GM19239 (cell line): ENCODE results near the gene BIRC7.

Experiments used
- DNase-seq: peaks from one replicate; pipeline ENCODE4 v3.0.0; 2011; ENCODE audit warnings: low spot score; ENCODE audit not compliant: insufficient read length
- FAIRE-seq: peaks from 2 replicates; lab custom pipeline; 2011; peaks lifted over from hg19 to GRCh38; lab: Jason Lieb, UNC

The BIRC7 gene

GRCh38 chr20:63277466-63278272, 42.0 kb downstream of the BIRC7 start:
- DNase-seq = no peak
- no peak for FAIRE-seq

- FAIRE-seq (no peak), DNase-seq (no peak)
These were observed 43.0 kb downstream of the BIRC7 start for GRCh38 chr20:63278661-63279060.

DNA sequence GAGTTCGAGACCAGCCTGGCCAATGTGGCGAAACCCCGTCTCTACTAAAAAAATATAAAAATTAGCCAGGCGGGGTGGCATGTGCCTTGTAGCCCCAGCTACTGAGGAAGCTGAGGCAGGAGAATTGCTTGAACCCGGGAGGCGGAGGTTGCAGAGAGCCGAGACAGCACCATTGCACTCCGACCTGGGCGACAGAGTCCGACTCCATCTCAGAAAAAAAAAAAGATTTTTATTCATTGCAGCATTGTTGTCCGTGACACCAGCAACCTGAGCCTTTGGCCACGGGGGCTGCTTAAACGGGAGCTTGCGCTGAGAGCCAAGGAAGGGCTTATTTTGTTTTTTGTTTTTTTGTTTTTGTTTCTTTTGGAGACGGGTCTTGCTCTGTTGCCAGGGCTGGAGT, 44.2 kb downstream of the BIRC7 start:
- no peak for DNase-seq
- no peak for FAIRE-seq

GRCh38 chr20:63280371-63280770, 44.7 kb downstream of the BIRC7 start:
- DNase-seq = no peak
- no peak for FAIRE-seq

- FAIRE-seq = no peak
- no peak for DNase-seq
These were observed 45.3 kb downstream of the BIRC7 start for GRCh38 chr20:63280929-63281545.

- DNase-seq (no peak), FAIRE-seq (no peak)
These were observed 46.3 kb downstream of the BIRC7 start for GRCh38 chr20:63281742-63282665.

DNA sequence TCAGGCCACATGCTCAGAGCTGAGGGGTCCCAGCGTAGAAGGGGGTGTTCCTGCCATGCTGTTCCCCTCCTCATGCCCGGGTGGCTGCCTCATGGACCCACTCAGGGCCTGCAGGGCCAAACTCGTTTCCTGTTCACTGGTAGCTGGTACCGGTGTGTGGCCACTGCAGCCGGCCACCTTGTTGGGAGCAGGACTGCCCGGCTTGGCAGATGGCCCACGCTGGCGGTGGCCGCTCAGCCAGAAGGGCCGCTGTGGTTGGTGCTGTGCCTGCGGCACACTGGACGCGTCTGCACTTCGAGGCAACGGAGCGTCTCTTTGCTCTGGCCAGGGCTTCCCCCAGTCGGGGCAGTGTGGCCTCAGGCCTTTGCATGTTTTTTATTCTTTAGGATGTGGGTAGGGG, 47.2 kb downstream of the BIRC7 start:
- no peak for DNase-seq
- FAIRE-seq = no peak

DNA sequence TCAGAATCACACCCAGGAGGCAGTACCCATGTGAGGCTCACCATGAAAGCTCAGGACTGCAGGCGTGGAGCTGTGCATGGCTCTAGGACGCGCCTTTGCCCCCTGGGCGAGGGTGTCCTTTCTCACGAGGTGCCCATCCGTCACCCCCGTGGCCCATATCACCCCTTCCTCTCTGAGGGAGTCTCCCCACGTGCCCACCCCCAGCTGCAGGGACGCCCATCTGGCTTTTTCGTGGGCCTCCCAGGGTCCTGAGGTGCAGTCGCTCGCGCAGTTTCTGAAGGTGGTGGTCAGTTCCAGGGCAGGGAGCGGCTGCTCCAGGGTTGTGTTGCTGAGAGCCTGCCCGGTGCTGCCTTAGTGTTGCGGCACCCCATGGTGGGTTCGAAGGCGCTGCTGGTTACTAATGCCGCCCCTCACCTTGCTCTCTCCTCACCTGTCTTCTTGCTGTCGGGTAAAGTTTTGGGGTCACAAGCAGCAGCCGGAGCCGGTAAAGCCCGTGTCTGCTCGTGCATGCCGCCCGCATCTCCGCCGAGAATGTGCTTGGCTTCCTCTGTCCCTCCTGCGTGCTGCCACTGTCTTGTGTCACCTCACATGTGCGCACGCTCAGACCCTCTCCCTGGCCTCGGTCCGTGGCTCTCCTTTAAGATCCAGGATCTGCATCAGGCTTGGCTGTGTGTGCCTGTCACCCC, 47.8 kb downstream of the BIRC7 start:
- FAIRE-seq (no peak), DNase-seq (no peak)

- DNase-seq = no peak
- FAIRE-seq = no peak
These were observed 48.4 kb downstream of the BIRC7 start for GRCh38 chr20:63284083-63284440.

DNA sequence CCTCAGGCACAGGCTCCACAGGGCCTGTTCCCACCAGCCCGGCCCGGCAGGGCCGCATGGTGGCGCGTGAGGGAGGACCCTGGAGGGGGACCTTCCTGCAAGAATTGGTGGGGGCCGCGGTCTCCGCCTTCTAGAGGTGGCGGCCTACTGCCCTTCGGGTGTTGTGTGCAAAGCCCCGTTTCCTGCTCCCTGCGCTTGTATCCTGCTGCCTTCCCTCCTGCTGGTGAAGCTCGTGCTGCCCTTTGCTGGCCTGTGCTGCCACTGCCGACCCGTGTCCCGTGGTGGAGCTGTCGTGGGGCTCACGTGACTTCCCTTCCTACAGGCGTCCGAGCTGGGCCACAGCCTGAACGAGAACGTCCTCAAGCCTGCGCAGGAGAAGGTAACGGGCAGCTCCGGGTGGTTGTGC, 48.8 kb downstream of the BIRC7 start:
- FAIRE-seq (no peak), DNase-seq (no peak)

DNA sequence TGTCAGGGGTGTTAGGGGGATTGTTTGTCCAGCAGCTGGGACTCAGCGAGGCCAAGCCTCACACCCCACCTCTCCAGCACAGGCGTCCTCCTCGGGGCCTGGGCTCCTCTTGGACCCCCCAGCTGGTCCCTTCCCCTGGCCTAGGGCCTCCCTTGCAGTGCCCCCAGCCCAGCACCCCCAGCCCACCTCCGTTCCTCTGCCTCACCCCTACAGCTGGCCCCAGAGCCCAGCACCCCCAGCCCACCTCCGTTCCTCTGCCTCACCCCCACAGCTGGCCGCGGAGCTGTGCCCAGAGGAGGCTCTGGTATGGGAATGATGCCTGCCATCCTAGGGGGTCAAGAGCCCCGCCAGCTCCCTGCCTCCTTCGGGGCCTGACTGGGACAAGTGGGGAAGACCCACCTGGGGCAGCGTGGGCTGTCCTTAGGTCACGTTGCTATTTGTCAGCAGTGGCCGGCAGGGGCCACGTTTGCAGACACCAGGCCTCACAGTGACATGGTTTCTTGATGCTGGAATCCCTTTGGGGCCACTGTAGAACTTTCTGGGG, 49.3 kb downstream of the BIRC7 start:
- DNase-seq (no peak), FAIRE-seq (no peak)

DNA sequence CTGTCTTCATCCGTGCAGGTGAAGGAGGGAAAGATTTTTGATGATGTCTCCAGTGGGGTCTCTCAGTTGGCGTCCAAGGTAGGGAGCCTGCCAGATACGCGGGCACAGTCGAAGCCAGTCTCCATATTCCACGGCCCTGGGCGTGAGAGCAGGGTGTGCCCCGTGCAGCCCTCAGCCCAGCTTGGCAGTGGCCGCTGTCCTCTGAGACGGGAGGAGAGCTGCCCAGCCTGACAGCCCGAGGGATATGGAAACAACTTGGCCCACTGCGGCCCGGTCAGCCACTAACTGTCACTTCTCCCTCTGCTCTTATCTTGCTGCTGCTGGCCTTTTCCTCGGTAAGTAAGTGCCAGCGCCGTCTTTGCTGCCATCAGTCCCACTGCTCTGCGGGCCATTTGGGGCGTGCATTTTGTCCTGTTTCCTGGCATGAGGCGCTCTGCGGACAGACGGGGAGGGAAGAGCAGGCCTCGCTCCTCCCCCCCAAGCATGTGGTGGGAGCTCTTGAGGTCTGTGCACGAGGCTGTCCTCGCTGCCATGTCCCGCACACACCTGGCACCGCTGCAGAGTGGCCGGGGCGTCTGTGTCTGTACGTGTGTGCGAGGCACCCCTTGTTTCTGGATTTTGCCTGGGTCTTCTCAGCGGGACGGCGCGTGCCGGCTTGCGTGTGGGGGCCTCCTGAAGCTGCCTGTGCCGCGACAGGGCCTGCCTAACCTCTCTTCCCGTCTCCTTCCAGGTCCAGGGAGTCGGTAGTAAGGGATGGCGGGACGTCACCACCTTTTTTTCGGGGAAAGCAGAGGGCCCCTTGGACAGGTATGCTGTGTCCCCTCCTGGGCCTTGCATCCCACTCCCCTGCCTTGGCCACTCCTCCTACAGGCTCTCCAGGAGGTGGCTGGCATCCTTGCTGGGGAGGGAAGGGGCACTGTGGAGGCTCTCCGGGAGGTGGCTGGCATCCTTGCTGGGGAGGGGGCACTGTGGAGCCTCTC, 50.2 kb downstream of the BIRC7 start:
- DNase-seq (no peak), FAIRE-seq (no peak)

GRCh38 chr20:63286781-63287696, 51.3 kb downstream of the BIRC7 start:
- DNase-seq (no peak), FAIRE-seq (no peak)

GRCh38 chr20:63287697-63288580, 52.2 kb downstream of the BIRC7 start:
- no peak for FAIRE-seq

DNA sequence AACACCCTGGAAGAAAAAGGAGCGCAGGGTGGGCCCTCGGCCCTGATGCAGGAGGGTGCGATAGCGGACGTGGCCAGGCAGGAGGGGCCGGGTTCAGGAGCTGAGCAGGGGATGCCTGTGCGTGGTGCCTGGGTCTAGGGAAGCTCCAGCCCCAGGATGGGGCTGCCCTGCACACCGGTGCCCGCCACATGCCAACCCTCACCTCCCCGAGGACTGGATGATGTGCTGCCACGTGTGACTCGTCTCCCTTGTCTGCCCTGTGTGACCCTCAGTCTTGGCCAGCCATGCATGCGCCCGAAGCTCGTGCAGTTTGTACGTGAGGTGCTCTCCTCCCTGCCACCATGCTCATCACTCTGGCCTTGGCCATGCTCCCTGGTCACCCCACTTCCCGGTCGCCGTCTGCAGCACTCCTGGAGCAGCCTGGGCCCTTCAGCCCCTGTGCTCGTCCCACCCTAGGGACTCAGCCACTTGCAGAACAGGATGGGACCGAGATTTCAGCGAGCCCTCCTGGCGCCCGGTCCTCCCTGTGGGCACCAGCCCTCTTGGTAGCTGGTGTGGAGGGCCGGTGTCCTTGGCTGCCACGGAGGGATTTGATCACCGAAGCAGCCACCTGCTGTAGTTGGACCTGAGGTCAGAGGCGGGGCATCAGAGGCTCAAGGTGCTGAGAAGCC, 53.0 kb downstream of the BIRC7 start:
- DNase-seq = no peak
- no peak for FAIRE-seq

More at GRCh38 chr20:63287697-63288580, 52.2 kb downstream of the BIRC7 start:
- DNase-seq = no peak
